Epithelial cell of esophagus (primary cell): Measurements from ENCODE around the gene MANBA.

Experiments
- DNase-seq: peaks from one replicate; pipeline ENCODE4 v3.0.0; 2010; ENCODE audit warnings: low read depth
- H3K4me3 ChIP-seq: 2 replicates; pipeline ENCODE4 v1.5.1; 2011; ENCODE audit warnings: mild to moderate bottlenecking, low read length, control low read depth
- CTCF ChIP-seq: IDR thresholded peaks from 2 replicates; pipeline ENCODE4 v1.5.1; 2011; ENCODE audit warnings: low read depth, mild to moderate bottlenecking, low read length, control low read depth, inconsistent platforms; ENCODE audit not compliant: insufficient read depth; ENCODE audit errors: missing control alignments

MANBA gene

GRCh38 chr4:102598086-102598761, 162.5 kb downstream of the MANBA start:
- TF ChIP-seq CTCF, result no peak
- H3K4me3 ChIP-seq, result no peak overlapping the region
- DNase-seq, result no peak

GRCh38 chr4:102596532-102596931, 164.2 kb downstream of the MANBA start:
- no peak overlapping the region for H3K4me3 ChIP-seq
- DNase-seq, result no peak
- TF ChIP-seq CTCF, result no peak

GRCh38 chr4:102594000-102594399, 166.8 kb downstream of the MANBA start:
- no peak for TF ChIP-seq CTCF
- no peak for DNase-seq
- no peak overlapping the region for H3K4me3 ChIP-seq

GRCh38 chr4:102593147-102593546, 167.6 kb downstream of the MANBA start:
- no peak for DNase-seq
- no peak overlapping the region for H3K4me3 ChIP-seq
- no peak for TF ChIP-seq CTCF

- TF ChIP-seq CTCF, result no peak
- DNase-seq, result no peak
- no peak overlapping the region for H3K4me3 ChIP-seq
Observed at GRCh38 chr4:102592256-102592655, 168.5 kb downstream of the MANBA start.

GRCh38 chr4:102589743-102590142, 171.0 kb downstream of the MANBA start:
- no peak for DNase-seq
- H3K4me3 ChIP-seq, result no peak overlapping the region
- no peak for TF ChIP-seq CTCF

GRCh38 chr4:102586644-102587021, 174.1 kb downstream of the MANBA start:
- no peak for DNase-seq
- no peak for TF ChIP-seq CTCF
- H3K4me3 ChIP-seq, result no peak overlapping the region
